Caco-2 (cell line): Measurements from ENCODE around the gene STRA8. TPM values are rescaled to one million over a fixed set of nuclear protein-coding genes. Genes with fewer than 3 reads are reported as not detected.

Source experiments
- BruUV-seq: library from RNA; stranded (reverse); fragments of 400-500 nt; replicated peaks from 2 replicates; lab custom pipeline; 2021; lab: Mats Ljungman, UMichigan
- CTCF ChIA-PET: fragments of 300-600 bp; sonication (Branson Sonifier 250); formaldehyde crosslinking; loops from one replicate; lab custom pipeline; 2022; ENCODE audit warnings: antibody characterized with exemption; lab: Charles Lee
- POLR2A ChIA-PET: fragments of 300-600 bp; sonication (Branson Sonifier 250); formaldehyde crosslinking; loops from one replicate; lab custom pipeline; 2022; ENCODE audit warnings: antibody characterized with exemption; lab: Charles Lee
- DNase-seq, 2 experiments: peaks; one replicate each; pipeline versions ENCODE4 v3.0.0 to v3.0.0-alpha.2; 2020 to 2022
- H3K27me3 ChIP-seq: replicated peaks from 2 replicates; pipeline ENCODE4 v1.6.0; 2011; ENCODE audit warnings: low read length; ENCODE audit not compliant: control insufficient read depth, insufficient read depth
- H3K36me3 ChIP-seq: 2 replicates; pipeline ENCODE4 v1.5.1; 2011; ENCODE audit warnings: low read length; ENCODE audit not compliant: control insufficient read depth, insufficient read depth
- H3K4me1 ChIP-seq: fragments of 250-450 bp; sonication (Bioruptor Pico); 2 replicates; pipeline ENCODE4 v1.5.1; 2020; ENCODE audit warnings: mild to moderate bottlenecking
- H3K4me3 ChIP-seq: 2 replicates; pipeline ENCODE4 v1.5.1; 2011; ENCODE audit warnings: low read depth, mild to moderate bottlenecking, control low read depth, low read length
- H3K9me3 ChIP-seq: fragments of 250-450 bp; sonication (Bioruptor Pico); 2 replicates; pipeline ENCODE4 v1.5.1; 2020; ENCODE audit warnings: mild to moderate bottlenecking, moderate library complexity
- H3K27ac Mint-ChIP-seq: one replicate; pipeline ENCODE4 v1.8.0; 2022; ENCODE audit warnings: mixed read lengths; ENCODE audit not compliant: unreplicated experiment
- H3K27me3 Mint-ChIP-seq: one replicate; pipeline ENCODE4 v1.8.0; 2022; ENCODE audit warnings: mixed read lengths; ENCODE audit not compliant: insufficient read depth, unreplicated experiment
- H3K36me3 Mint-ChIP-seq: one replicate; pipeline ENCODE4 v1.8.0; 2022; ENCODE audit warnings: mild to moderate bottlenecking, mixed read lengths; ENCODE audit not compliant: insufficient read depth, unreplicated experiment
- H3K4me1 Mint-ChIP-seq: one replicate; pipeline ENCODE4 v1.8.0; 2022; ENCODE audit warnings: low read depth, mixed read lengths; ENCODE audit not compliant: unreplicated experiment
- H3K4me3 Mint-ChIP-seq: one replicate; pipeline ENCODE4 v1.8.0; 2022; ENCODE audit warnings: mild to moderate bottlenecking, moderate library complexity, mixed read lengths; ENCODE audit not compliant: unreplicated experiment
- H3K9me3 Mint-ChIP-seq: one replicate; pipeline ENCODE4 v1.8.0; 2022; ENCODE audit warnings: mixed read lengths; ENCODE audit not compliant: unreplicated experiment
- CTCF ChIP-seq, 2 experiments: fragments of 200-600 bp in 1 of 2; IDR thresholded peaks; 1 replicate in 1 of 2; 2 replicates in 1 of 2; pipeline versions ENCODE4 v1.5.1 to v1.8.0; 2011 to 2022; ENCODE audit warnings: antibody characterized with exemption in 1 of 2, control low read depth in 1 of 2, inconsistent platforms in 1 of 2, low read depth in 1 of 2, low read length in 1 of 2, mild to moderate bottlenecking in 1 of 2, moderate library complexity in 1 of 2; ENCODE audit not compliant: insufficient read depth in 1 of 2, severe bottlenecking in 1 of 2, unreplicated experiment in 1 of 2
- intact Hi-C: fragments of 100-400 bp; cut with micrococcal nuclease; formaldehyde crosslinking; loops from one replicate; pipeline ENCODE4 v1.10.0; 2022; ENCODE audit not compliant: unreplicated experiment
- total RNA-seq: library from RNA; stranded (reverse); gene quantifications from 2 replicates; pipeline ENCODE4 v1.2.3, GENCODE V29; 2022

The STRA8 gene
- total RNA-seq, 1 experiment from 2014 or later: not detected

GRCh38 chr7:135195156-135195555 is 38.5 kb upstream of the STRA8 start:
- Mint-ChIP-seq H3K9me3 (no peaks in the 10 kb centered on the region), H3K36me3 (no peaks in the 10 kb centered on the region), H3K27me3 (no peaks in the 10 kb centered on the region), H3K4me1 (peaks cover 8% of the 10 kb centered on the region), H3K27ac (no peak overlapping the region), H3K4me3 (no peak overlapping the region)
- no peak overlapping the region for H3K4me3 ChIP-seq
- no peak for DNase-seq
- peaks cover 12% of the 10 kb centered on the region for H3K4me1 ChIP-seq
- intact Hi-C loops: no loop called here
- H3K27me3 ChIP-seq: no peaks in the 10 kb centered on the region
- H3K9me3 ChIP-seq: no peaks in the 10 kb centered on the region
- BruUV-seq: no TSS peak
- CTCF ChIA-PET: no interaction called here
- H3K36me3 ChIP-seq: no peaks in the 10 kb centered on the region
- TF ChIP-seq CTCF (IDR thresholded peaks at IDR 0.05; ENCODE audit: insufficient read depth in 1 of 2, low read depth in 1 of 2, low read length in 1 of 2, severe bottlenecking in 1 of 2, unreplicated experiment in 1 of 2): no peak
- POLR2A ChIA-PET: no interaction called here

- no peaks in the 10 kb centered on the region for H3K27me3 Mint-ChIP-seq
- no peak overlapping the region for H3K4me3 Mint-ChIP-seq
- no peak for TF ChIP-seq CTCF (IDR thresholded peaks at IDR 0.05; ENCODE audit: insufficient read depth in 1 of 2, low read depth in 1 of 2, low read length in 1 of 2, severe bottlenecking in 1 of 2, unreplicated experiment in 1 of 2)
- no peak for DNase-seq
- ChIA-PET CTCF (interaction anchor here (0.7 kb wide), 1 partner anchor 139 kb away, joined by 3 read pairs; no protein-coding TSS in a partner anchor), POLR2A (no interaction called here)
- intact Hi-C loops: no loop called here
- H3K9me3 ChIP-seq: no peaks in the 10 kb centered on the region
- H3K4me3 ChIP-seq: no peak overlapping the region
- no peaks in the 10 kb centered on the region for H3K36me3 Mint-ChIP-seq
- no peaks in the 10 kb centered on the region for H3K9me3 Mint-ChIP-seq
- H3K4me1 Mint-ChIP-seq: peaks cover 8% of the 10 kb centered on the region
- peaks cover 12% of the 10 kb centered on the region for H3K4me1 ChIP-seq
- no TSS peak for BruUV-seq
- H3K27ac Mint-ChIP-seq: no peak overlapping the region
- no peaks in the 10 kb centered on the region for H3K27me3 ChIP-seq
- no peaks in the 10 kb centered on the region for H3K36me3 ChIP-seq
These were observed 37.5 kb upstream of the STRA8 start for GRCh38 chr7:135195968-135196629.

- H3K36me3 ChIP-seq: no peaks in the 10 kb centered on the region
- H3K4me1 Mint-ChIP-seq: peaks cover 8% of the 10 kb centered on the region
- H3K4me3 ChIP-seq: no peak overlapping the region
- no peak for TF ChIP-seq CTCF (IDR thresholded peaks at IDR 0.05; ENCODE audit: insufficient read depth in 1 of 2, low read depth in 1 of 2, low read length in 1 of 2, severe bottlenecking in 1 of 2, unreplicated experiment in 1 of 2)
- H3K4me1 ChIP-seq: peaks cover 12% of the 10 kb centered on the region
- H3K9me3 ChIP-seq: no peaks in the 10 kb centered on the region
- DNase-seq: no peak
- intact Hi-C loops: no loop called here
- ChIA-PET CTCF (interaction anchor here (0.6 kb wide), 1 partner anchor 559 kb away, joined by 3 read pairs; no protein-coding TSS in a partner anchor), POLR2A (no interaction called here)
- no peaks in the 10 kb centered on the region for H3K36me3 Mint-ChIP-seq
- H3K27ac Mint-ChIP-seq: no peak overlapping the region
- H3K27me3 ChIP-seq: no peaks in the 10 kb centered on the region
- no TSS peak for BruUV-seq
- H3K9me3 Mint-ChIP-seq: no peaks in the 10 kb centered on the region
- H3K4me3 Mint-ChIP-seq: no peak overlapping the region
- H3K27me3 Mint-ChIP-seq: no peaks in the 10 kb centered on the region
These were observed 36.3 kb upstream of the STRA8 start for GRCh38 chr7:135197343-135197742.
